ENCODE measurements around the gene SULF2. TPM values are rescaled to one million over a fixed set of nuclear protein-coding genes. Genes with fewer than 3 reads are reported as not detected.

The SULF2 gene
- polyA plus RNA-seq, 3 donors = 69.6 to 80.7 (median 77.2) TPM

- peak; percentile 75 to 84 (median 82) for DNase-seq (ENCODE audit: low read depth in 3 of 3, low spot score in 2 of 3)
These were observed 828 bp upstream of the SULF2 start for GRCh38 chr20:47785854-47786764.

- DNase-seq (ENCODE audit: low read depth in 3 of 3, low spot score in 2 of 3) = no peak
These were observed 526 bp downstream of the SULF2 start for GRCh38 chr20:47784599-47785310.

- no peak for DNase-seq (ENCODE audit: low read depth in 3 of 3, low spot score in 2 of 3)
These were observed 1.3 kb downstream of the SULF2 start for GRCh38 chr20:47783828-47784598.

- DNase-seq (ENCODE audit: low read depth in 3 of 3, low spot score in 2 of 3) = no peak
These were observed 2.2 kb downstream of the SULF2 start for GRCh38 chr20:47782920-47783552.

GRCh38 chr20:47782076-47782475 is 3.2 kb downstream of the SULF2 start:
- no peak for DNase-seq (ENCODE audit: low read depth in 3 of 3, low spot score in 2 of 3)

GRCh38 chr20:47781632-47782031 is 3.6 kb downstream of the SULF2 start:
- DNase-seq (ENCODE audit: low read depth in 3 of 3, low spot score in 2 of 3) = no peak

- DNase-seq (ENCODE audit: low read depth in 3 of 3, low spot score in 2 of 3) = no peak
These were observed 4.4 kb downstream of the SULF2 start for GRCh38 chr20:47780720-47781389.

- no peak for DNase-seq (ENCODE audit: low read depth in 3 of 3, low spot score in 2 of 3)
These were observed 6.6 kb downstream of the SULF2 start for GRCh38 chr20:47778398-47779354.

GRCh38 chr20:47777220-47777619 is 8.1 kb downstream of the SULF2 start:
- DNase-seq (ENCODE audit: low read depth in 3 of 3, low spot score in 2 of 3) = no peak

GRCh38 chr20:47776639-47777038 is 8.6 kb downstream of the SULF2 start:
- no peak for DNase-seq (ENCODE audit: low read depth in 3 of 3, low spot score in 2 of 3)

GRCh38 chr20:47775841-47776240 is 9.4 kb downstream of the SULF2 start:
- no peak for DNase-seq (ENCODE audit: low read depth in 3 of 3, low spot score in 2 of 3)

GRCh38 chr20:47775039-47775438 is 10.2 kb downstream of the SULF2 start:
- no peak for DNase-seq (ENCODE audit: low read depth in 3 of 3, low spot score in 2 of 3)

GRCh38 chr20:47774131-47774777 is 11.0 kb downstream of the SULF2 start:
- DNase-seq (ENCODE audit: low read depth in 3 of 3, low spot score in 2 of 3) = no peak

GRCh38 chr20:47773371-47773786 is 11.9 kb downstream of the SULF2 start:
- no peak for DNase-seq (ENCODE audit: low read depth in 3 of 3, low spot score in 2 of 3)

GRCh38 chr20:47770935-47771334 is 14.3 kb downstream of the SULF2 start:
- DNase-seq (ENCODE audit: low read depth in 3 of 3, low spot score in 2 of 3) = no peak

- DNase-seq (ENCODE audit: low read depth in 3 of 3, low spot score in 2 of 3) = no peak
These were observed 17.1 kb downstream of the SULF2 start for GRCh38 chr20:47768016-47768824.

Data from right renal cortex interstitium (tissue), 3 donors.